ENCODE data around the gene BCAR1.

BCAR1 gene

DNA sequence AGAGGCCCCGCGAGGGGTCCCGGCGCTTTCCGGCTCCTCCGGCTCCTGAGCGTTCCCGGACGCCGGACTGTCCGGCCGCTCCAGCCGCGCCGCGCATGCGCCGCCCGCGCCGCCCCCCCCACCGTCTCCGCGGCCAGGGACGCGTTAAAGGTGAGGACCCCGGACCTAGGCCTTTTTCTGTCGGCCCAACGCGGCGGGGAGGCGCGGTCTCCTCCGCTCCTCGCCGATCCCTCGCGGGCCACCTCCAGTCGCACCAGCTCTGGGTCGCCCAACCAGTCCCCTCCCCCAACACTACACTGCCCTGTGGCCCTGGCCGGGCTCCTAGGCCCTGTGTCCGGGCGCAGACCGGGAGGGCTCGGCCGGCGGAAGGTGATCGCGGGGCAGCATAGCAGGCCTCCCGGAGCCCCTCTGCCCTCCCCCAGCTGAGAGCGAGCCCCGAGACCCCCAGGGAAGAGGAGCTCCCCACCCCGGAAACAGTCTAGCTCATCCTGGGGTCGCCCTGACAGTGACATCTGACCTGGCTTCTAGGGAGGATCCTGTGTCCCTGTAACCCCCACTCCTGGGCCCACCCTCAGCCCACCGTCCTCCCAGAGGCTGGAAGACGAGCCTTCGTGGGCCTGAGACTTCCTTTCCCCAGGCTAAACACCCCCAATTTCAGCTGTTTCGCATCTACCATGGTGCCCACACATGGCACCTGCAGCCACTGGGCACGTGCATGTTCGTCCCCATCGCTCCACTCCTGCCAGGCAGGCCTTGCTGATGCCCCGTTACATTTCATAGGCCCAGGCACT is 14.7 kb upstream of the BCAR1 start:
- H3K27me3 ChIP-seq (ENCODE audit: insufficient read depth, low read length): no peaks in the 10 kb centered on the region
- peaks cover 15% of the 10 kb centered on the region for H3K36me3 ChIP-seq (ENCODE audit: insufficient read depth, low read length)
- peak overlapping the region; percentile 79 for H2AFZ ChIP-seq (ENCODE audit: low read depth, low read length)
- peak overlapping the region; percentile 93 for H3K4me3 ChIP-seq (ENCODE audit: low read length)
- peaks cover 48% of the 10 kb centered on the region for H3K4me1 ChIP-seq (ENCODE audit: insufficient read depth, low read length)
- no peaks in the 10 kb centered on the region for H3K9me3 ChIP-seq (ENCODE audit: low read length)

DNA sequence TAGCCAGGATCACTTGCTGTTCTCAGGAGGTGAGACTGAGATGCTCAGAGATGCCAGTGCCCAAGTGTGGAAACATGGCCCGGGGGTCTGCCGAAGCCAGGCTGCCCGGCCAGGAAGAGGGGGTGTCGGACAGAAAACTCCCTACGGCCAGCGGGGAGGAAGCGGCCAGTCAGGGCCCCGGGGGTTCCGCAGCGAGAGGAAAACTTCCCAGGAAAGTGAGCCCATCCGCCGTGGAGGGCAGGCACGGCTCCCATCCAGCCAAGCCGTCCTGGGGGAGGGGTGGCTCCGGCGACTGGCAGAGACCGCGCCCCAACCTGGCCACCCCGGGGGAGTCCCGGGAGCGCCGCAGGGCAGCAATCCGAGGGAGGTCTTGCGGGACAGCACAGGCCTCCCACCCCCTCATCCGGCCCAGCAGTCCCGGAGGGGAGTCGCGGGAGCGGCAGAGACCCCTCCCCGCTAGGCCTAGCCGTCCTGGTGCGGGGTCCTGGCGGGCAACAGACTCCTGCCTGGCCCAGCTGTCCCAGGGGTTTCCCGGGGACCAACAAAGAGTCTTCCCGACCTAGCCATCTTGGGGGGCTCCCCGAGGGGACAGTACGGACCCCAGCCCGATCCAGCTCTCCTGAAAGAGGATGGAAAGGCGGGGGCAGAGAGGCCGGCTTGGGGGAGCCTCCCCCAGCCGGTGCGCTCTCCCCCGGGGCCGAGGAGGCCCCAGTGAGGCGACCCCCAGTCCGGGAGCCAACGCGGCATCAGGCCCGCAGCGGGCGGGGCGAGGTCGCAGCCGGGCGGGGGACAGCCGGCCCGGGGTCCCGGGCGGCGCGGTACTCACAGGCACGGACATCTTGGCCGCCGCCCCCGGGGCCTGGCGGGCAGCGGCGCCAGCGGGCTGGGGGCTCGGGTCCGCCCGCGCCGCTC is 13.8 kb upstream of the BCAR1 start:
- Histone ChIP-seq H3K4me1 (ENCODE audit: insufficient read depth, low read length) (peaks cover 49% of the 10 kb centered on the region), H2AFZ (ENCODE audit: low read depth, low read length) (peak overlapping the region; percentile 79), H3K36me3 (ENCODE audit: insufficient read depth, low read length) (peaks cover 15% of the 10 kb centered on the region), H3K9me3 (ENCODE audit: low read length) (no peaks in the 10 kb centered on the region), H3K4me3 (ENCODE audit: low read length) (peak overlapping the region; percentile 93), H3K27me3 (ENCODE audit: insufficient read depth, low read length) (no peaks in the 10 kb centered on the region)

- H3K9me3 ChIP-seq (ENCODE audit: low read length): no peaks in the 10 kb centered on the region
- H3K36me3 ChIP-seq (ENCODE audit: insufficient read depth, low read length): peaks cover 15% of the 10 kb centered on the region
- no peaks in the 10 kb centered on the region for H3K27me3 ChIP-seq (ENCODE audit: insufficient read depth, low read length)
- peak overlapping the region; percentile 93 for H3K4me3 ChIP-seq (ENCODE audit: low read length)
- H2AFZ ChIP-seq (ENCODE audit: low read depth, low read length): no peak overlapping the region
- peaks cover 49% of the 10 kb centered on the region for H3K4me1 ChIP-seq (ENCODE audit: insufficient read depth, low read length)
These were observed 13.1 kb upstream of the BCAR1 start for GRCh38 chr16:75264457-75264998.

- H3K4me3 ChIP-seq (ENCODE audit: low read length): peak overlapping the region; percentile 93
- no peak overlapping the region for H2AFZ ChIP-seq (ENCODE audit: low read depth, low read length)
- H3K9me3 ChIP-seq (ENCODE audit: low read length): no peaks in the 10 kb centered on the region
- H3K4me1 ChIP-seq (ENCODE audit: insufficient read depth, low read length): peaks cover 49% of the 10 kb centered on the region
- peaks cover 15% of the 10 kb centered on the region for H3K36me3 ChIP-seq (ENCODE audit: insufficient read depth, low read length)
- no peaks in the 10 kb centered on the region for H3K27me3 ChIP-seq (ENCODE audit: insufficient read depth, low read length)
These were observed 12.6 kb upstream of the BCAR1 start for GRCh38 chr16:75263963-75264445.

- Histone ChIP-seq H3K27me3 (ENCODE audit: insufficient read depth, low read length) (no peaks in the 10 kb centered on the region), H3K36me3 (ENCODE audit: insufficient read depth, low read length) (peaks cover 15% of the 10 kb centered on the region), H3K4me1 (ENCODE audit: insufficient read depth, low read length) (peaks cover 55% of the 10 kb centered on the region), H3K9me3 (ENCODE audit: low read length) (no peaks in the 10 kb centered on the region), H3K4me3 (ENCODE audit: low read length) (peak overlapping the region; percentile 93), H2AFZ (ENCODE audit: low read depth, low read length) (no peak overlapping the region)
These were observed 12.0 kb upstream of the BCAR1 start for GRCh38 chr16:75263291-75263962.

GRCh38 chr16:75262800-75263127 is 11.3 kb upstream of the BCAR1 start:
- Histone ChIP-seq H2AFZ (ENCODE audit: low read depth, low read length) (no peak overlapping the region), H3K4me1 (ENCODE audit: insufficient read depth, low read length) (peaks cover 62% of the 10 kb centered on the region), H3K27me3 (ENCODE audit: insufficient read depth, low read length) (no peaks in the 10 kb centered on the region), H3K9me3 (ENCODE audit: low read length) (no peaks in the 10 kb centered on the region), H3K4me3 (ENCODE audit: low read length) (no peak overlapping the region), H3K36me3 (ENCODE audit: insufficient read depth, low read length) (peaks cover 15% of the 10 kb centered on the region)

DNA sequence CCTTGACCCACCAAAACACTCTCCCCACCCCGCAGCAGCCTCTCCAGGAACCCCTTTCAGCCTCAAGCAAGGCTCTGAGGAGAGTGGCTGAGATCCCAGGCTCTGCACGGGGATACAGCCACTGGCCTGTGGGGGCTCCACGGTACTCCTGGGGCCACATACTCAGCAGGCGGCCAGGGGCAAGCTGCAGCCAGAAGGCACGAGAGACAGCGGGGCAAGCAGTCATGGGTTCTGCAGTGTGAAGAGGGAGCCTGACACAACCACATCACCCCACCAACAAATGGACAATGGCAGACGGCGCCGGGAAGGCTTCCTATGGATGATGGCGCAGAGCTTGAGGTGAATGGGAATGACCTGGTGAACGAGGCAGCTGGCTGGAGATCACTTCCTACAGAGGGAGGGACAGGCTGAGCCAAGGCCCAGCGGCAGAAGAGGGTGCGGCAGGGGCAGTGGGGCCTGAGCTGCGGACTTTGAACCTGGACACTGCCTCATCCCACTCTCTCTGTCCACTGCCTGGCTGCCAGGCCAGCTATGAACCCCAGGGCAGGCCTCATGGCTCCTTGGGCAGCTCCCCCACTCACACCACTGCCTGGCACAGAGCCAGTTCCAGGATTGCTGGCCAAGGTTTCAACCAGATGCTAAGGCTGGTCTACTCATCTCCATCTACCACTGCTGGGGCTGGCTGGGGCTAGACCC is 10.8 kb upstream of the BCAR1 start:
- Histone ChIP-seq H3K4me1 (ENCODE audit: insufficient read depth, low read length) (peaks cover 67% of the 10 kb centered on the region), H2AFZ (ENCODE audit: low read depth, low read length) (no peak overlapping the region), H3K9me3 (ENCODE audit: low read length) (no peaks in the 10 kb centered on the region), H3K27me3 (ENCODE audit: insufficient read depth, low read length) (no peaks in the 10 kb centered on the region), H3K4me3 (ENCODE audit: low read length) (no peak overlapping the region), H3K36me3 (ENCODE audit: insufficient read depth, low read length) (peaks cover 15% of the 10 kb centered on the region)

DNA sequence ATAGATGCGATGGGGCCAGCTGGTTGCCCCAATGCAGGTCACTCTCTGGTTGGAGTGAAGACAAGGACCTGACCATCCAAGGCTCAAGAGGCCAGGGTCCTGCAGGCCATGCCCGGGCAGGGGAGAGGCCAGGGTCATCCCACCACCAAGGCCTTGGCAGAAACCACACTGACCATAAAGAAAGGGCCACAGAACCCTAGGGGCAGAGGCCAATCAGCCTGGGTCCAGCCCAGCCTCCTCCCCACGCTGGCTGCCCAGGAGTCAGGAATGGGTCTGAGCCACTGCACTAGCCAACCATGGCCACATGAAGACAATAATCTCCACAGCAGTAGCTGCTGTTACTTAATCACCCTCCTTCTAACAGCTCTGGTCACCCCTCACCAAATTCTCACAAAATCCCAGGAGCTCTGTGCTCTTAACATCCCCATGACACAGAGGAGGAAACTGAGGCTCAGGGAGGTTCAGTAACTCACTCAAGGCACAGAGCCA is 10.2 kb upstream of the BCAR1 start:
- Histone ChIP-seq H3K4me3 (ENCODE audit: low read length) (no peak overlapping the region), H3K4me1 (ENCODE audit: insufficient read depth, low read length) (peaks cover 72% of the 10 kb centered on the region), H2AFZ (ENCODE audit: low read depth, low read length) (no peak overlapping the region), H3K9me3 (ENCODE audit: low read length) (no peaks in the 10 kb centered on the region), H3K27me3 (ENCODE audit: insufficient read depth, low read length) (no peaks in the 10 kb centered on the region), H3K36me3 (ENCODE audit: insufficient read depth, low read length) (peaks cover 15% of the 10 kb centered on the region)

GRCh38 chr16:75260851-75261589 is 9.6 kb upstream of the BCAR1 start:
- Histone ChIP-seq H3K4me1 (ENCODE audit: insufficient read depth, low read length) (peaks cover 72% of the 10 kb centered on the region), H3K9me3 (ENCODE audit: low read length) (no peaks in the 10 kb centered on the region), H3K27me3 (ENCODE audit: insufficient read depth, low read length) (no peaks in the 10 kb centered on the region), H3K4me3 (ENCODE audit: low read length) (no peak overlapping the region), H3K36me3 (ENCODE audit: insufficient read depth, low read length) (peaks cover 15% of the 10 kb centered on the region), H2AFZ (ENCODE audit: low read depth, low read length) (no peak overlapping the region)

- Histone ChIP-seq H3K36me3 (ENCODE audit: insufficient read depth, low read length) (peaks cover 10% of the 10 kb centered on the region), H3K9me3 (ENCODE audit: low read length) (no peaks in the 10 kb centered on the region), H3K4me1 (ENCODE audit: insufficient read depth, low read length) (peaks cover 76% of the 10 kb centered on the region), H2AFZ (ENCODE audit: low read depth, low read length) (no peak overlapping the region), H3K27me3 (ENCODE audit: insufficient read depth, low read length) (no peaks in the 10 kb centered on the region), H3K4me3 (ENCODE audit: low read length) (no peak overlapping the region)
These were observed 7.3 kb upstream of the BCAR1 start for GRCh38 chr16:75258807-75259141.

GRCh38 chr16:75257886-75258806 is 6.7 kb upstream of the BCAR1 start:
- Histone ChIP-seq H3K27me3 (ENCODE audit: insufficient read depth, low read length) (no peaks in the 10 kb centered on the region), H3K36me3 (ENCODE audit: insufficient read depth, low read length) (peaks cover 5% of the 10 kb centered on the region), H3K9me3 (ENCODE audit: low read length) (no peaks in the 10 kb centered on the region), H3K4me3 (ENCODE audit: low read length) (no peak overlapping the region), H2AFZ (ENCODE audit: low read depth, low read length) (no peak overlapping the region), H3K4me1 (ENCODE audit: insufficient read depth, low read length) (peaks cover 76% of the 10 kb centered on the region)
